Lower lobe of right lung (tissue), 2 donors: ENCODE measurements around the gene EFCAB6. TPM values are rescaled to one million over a fixed set of nuclear protein-coding genes. Genes with fewer than 3 reads are reported as not detected.
A peak's percentile ranks its signal among the peaks of the same experiment; 100 is the strongest.

Source experiments
- ATAC-seq, 2 donors: fragments of 200-7000 bp; cut with Tn5 transposase; one replicate each; pipeline ENCODE4 v1.9.1; 2020 to 2022; ENCODE audit warnings: mild to moderate bottlenecking in 2 of 2, moderate library complexity in 2 of 2
- DNase-seq: peaks from one replicate; pipeline ENCODE4 v3.0.0-alpha.2; 2020
- H3K27ac ChIP-seq: fragments of 200-600 bp; one replicate; pipeline ENCODE4 v1.8.0; 2022
- H3K27me3 ChIP-seq: fragments of 200-600 bp; one replicate; pipeline ENCODE4 v1.8.0; 2022; ENCODE audit warnings: low read depth
- H3K36me3 ChIP-seq: fragments of 200-600 bp; one replicate; pipeline ENCODE4 v1.8.0; 2022; ENCODE audit warnings: mild to moderate bottlenecking
- H3K4me1 ChIP-seq: fragments of 200-600 bp; one replicate; pipeline ENCODE4 v1.8.0; 2022
- H3K4me3 ChIP-seq: fragments of 200-600 bp; one replicate; pipeline ENCODE4 v1.8.0; 2022; ENCODE audit warnings: mild to moderate bottlenecking
- H3K9me3 ChIP-seq: fragments of 200-600 bp; one replicate; pipeline ENCODE4 v1.8.0; 2022
- intact Hi-C: fragments of 100-400 bp; cut with DNase I; formaldehyde crosslinking; loops from one replicate; pipeline ENCODE4 v1.11.0; 2022
- long read RNA-seq: library from polyadenylated mRNA; unstranded; transcript quantifications from one replicate; pipeline ENCODE4 v2.0.0, GENCODE V29; 2021
- total RNA-seq: library from RNA; stranded (reverse); fragmentation: NEBNext Ultra II Directional; extraction: Animal tissue kit (Norgen Biotek cat#: 25700); gene quantifications from one replicate; pipeline ENCODE4 v1.2.1, GENCODE V29; 2021
- TF ChIP-seq, protein P1 (sequence below): fragments of 200-600 bp; IDR thresholded peaks from one replicate; pipeline ENCODE4 v1.8.0; 2022; ENCODE audit warnings: antibody characterized with exemption, mild to moderate bottlenecking
- donor health status: DM: no; HTN: yes; CAD: no; lungs with severe emphysema.

The EFCAB6 gene, protein sequence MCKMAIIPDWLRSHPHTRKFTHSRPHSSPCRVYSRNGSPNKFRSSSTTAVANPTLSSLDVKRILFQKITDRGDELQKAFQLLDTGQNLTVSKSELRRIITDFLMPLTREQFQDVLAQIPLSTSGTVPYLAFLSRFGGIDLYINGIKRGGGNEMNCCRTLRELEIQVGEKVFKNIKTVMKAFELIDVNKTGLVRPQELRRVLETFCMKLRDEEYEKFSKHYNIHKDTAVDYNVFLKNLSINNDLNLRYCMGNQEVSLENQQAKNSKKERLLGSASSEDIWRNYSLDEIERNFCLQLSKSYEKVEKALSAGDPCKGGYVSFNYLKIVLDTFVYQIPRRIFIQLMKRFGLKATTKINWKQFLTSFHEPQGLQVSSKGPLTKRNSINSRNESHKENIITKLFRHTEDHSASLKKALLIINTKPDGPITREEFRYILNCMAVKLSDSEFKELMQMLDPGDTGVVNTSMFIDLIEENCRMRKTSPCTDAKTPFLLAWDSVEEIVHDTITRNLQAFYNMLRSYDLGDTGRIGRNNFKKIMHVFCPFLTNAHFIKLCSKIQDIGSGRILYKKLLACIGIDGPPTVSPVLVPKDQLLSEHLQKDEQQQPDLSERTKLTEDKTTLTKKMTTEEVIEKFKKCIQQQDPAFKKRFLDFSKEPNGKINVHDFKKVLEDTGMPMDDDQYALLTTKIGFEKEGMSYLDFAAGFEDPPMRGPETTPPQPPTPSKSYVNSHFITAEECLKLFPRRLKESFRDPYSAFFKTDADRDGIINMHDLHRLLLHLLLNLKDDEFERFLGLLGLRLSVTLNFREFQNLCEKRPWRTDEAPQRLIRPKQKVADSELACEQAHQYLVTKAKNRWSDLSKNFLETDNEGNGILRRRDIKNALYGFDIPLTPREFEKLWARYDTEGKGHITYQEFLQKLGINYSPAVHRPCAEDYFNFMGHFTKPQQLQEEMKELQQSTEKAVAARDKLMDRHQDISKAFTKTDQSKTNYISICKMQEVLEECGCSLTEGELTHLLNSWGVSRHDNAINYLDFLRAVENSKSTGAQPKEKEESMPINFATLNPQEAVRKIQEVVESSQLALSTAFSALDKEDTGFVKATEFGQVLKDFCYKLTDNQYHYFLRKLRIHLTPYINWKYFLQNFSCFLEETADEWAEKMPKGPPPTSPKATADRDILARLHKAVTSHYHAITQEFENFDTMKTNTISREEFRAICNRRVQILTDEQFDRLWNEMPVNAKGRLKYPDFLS (N-terminal part only)
- total RNA-seq = 5.8 TPM
- long read RNA-seq, partial matches to known transcripts = 0 of 1 reads
- long read RNA-seq, other reads (novel, unspliced or antisense) = 1 of 1 reads

DNA sequence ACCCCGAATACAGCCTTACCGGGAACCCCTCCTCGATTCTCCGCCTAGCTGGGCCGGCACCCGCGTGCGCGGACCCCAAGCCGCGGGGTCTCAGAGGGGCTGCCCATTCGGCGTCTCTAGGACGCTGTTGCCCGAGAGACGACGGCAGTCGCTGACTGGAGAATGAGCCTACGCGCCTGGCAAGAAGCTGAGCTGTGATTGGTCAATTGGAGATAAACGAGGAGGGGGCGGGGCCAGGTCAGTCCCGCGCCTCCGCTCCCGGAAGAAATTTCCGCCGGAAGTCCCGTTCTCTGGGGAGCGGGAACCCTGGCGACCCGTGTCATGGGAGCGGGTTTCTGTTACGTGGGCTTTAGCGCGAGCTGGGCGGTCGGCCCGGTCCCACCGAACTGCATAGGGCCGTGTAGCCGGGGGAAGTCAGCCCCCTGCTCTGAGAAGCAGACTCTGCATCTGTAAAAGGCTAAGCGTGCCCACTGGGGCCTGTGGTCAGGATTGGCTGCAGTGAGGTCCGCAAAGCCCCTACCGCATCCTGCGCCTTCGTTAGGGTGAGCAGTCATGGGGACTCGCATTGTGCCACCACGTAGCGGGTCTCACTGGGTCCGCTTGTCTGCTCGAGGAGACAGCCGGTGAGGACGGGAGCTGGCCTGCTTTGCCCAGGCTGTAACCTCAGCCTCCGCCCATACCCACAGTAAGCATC is at the start of gene EFCAB6:
TSS of gene EFCAB6 (minus strand) at position 157 of the 694 bp plus-strand sequence. CDS start 29,987 bp downstream, outside the sequence.
- Histone ChIP-seq H3K9me3 (no peaks in the 10 kb centered on the region), H3K36me3 (no peaks in the 10 kb centered on the region), H3K27me3 (no peaks in the 10 kb centered on the region), H3K27ac (peak within 1 kb of the TSS; percentile 84), H3K4me3 (peak within 1 kb of the TSS; percentile 82), H3K4me1 (peaks cover 14% of the 10 kb centered on the region)
- peak; percentile 98 to 99 for ATAC-seq
- intact Hi-C loops = no loop called here
- DNase-seq = peak; percentile 92
- TF ChIP-seq, protein P1, sequence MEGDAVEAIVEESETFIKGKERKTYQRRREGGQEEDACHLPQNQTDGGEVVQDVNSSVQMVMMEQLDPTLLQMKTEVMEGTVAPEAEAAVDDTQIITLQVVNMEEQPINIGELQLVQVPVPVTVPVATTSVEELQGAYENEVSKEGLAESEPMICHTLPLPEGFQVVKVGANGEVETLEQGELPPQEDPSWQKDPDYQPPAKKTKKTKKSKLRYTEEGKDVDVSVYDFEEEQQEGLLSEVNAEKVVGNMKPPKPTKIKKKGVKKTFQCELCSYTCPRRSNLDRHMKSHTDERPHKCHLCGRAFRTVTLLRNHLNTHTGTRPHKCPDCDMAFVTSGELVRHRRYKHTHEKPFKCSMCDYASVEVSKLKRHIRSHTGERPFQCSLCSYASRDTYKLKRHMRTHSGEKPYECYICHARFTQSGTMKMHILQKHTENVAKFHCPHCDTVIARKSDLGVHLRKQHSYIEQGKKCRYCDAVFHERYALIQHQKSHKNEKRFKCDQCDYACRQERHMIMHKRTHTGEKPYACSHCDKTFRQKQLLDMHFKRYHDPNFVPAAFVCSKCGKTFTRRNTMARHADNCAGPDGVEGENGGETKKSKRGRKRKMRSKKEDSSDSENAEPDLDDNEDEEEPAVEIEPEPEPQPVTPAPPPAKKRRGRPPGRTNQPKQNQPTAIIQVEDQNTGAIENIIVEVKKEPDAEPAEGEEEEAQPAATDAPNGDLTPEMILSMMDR = no peak

- H3K9me3 ChIP-seq = no peaks in the 10 kb centered on the region
- DNase-seq = no peak
- TF ChIP-seq, protein P1 = no peak
- no peaks in the 10 kb centered on the region for H3K4me1 ChIP-seq
- peaks cover 72% of the 10 kb centered on the region for H3K27me3 ChIP-seq
- no peak for ATAC-seq
- H3K36me3 ChIP-seq = no peaks in the 10 kb centered on the region
- H3K27ac ChIP-seq = no peak overlapping the region
- H3K4me3 ChIP-seq = no peak overlapping the region
- intact Hi-C loops = no loop called here
These were observed 49.4 kb upstream of the EFCAB6 start for GRCh38 chr22:43861529-43861928.

- no peak for ATAC-seq
- H3K9me3 ChIP-seq = no peaks in the 10 kb centered on the region
These were observed 48.7 kb upstream of the EFCAB6 start for GRCh38 chr22:43860831-43861230.

DNA sequence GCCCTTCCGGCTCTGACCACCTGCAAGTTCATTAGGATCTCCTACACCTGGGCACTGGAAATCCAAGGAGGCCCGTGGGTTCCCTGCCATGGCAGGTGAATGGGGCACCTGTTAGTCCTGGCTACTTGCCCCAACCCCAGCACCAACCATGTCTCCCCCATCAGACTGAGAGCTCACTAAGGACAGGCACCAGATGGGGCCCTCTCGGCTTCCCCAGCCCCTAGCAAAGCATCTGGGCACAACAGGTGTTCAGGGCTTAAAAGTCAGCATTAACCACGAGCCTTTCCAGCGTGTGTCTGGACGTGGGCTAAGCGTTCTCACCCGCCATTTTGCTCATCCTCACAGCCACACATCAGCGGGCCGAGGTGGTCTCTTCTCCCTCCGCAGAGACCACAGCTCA is 48.0 kb upstream of the EFCAB6 start:
- peaks cover 63% of the 10 kb centered on the region for H3K27me3 ChIP-seq
- H3K4me1 ChIP-seq = no peaks in the 10 kb centered on the region
- DNase-seq (no peak), ATAC-seq (no peak)
- TF ChIP-seq, protein P1 = no peak
- intact Hi-C loops = no loop called here
- no peaks in the 10 kb centered on the region for H3K36me3 ChIP-seq
- H3K4me3 ChIP-seq = no peak overlapping the region
- H3K27ac ChIP-seq = no peak overlapping the region
- no peaks in the 10 kb centered on the region for H3K9me3 ChIP-seq

More at GRCh38 chr22:43860831-43861230, 48.7 kb upstream of the EFCAB6 start:
- no peaks in the 10 kb centered on the region for H3K4me1 ChIP-seq
- H3K27ac ChIP-seq = no peak overlapping the region
- intact Hi-C loops = no loop called here
- peaks cover 69% of the 10 kb centered on the region for H3K27me3 ChIP-seq
- H3K4me3 ChIP-seq = no peak overlapping the region
- DNase-seq = no peak
- H3K36me3 ChIP-seq = no peaks in the 10 kb centered on the region
- TF ChIP-seq, protein P1 = no peak
